MM.1S (cell line): Measurements from ENCODE around the gene TCP11.

Experiments
- DNase-seq: peaks from one replicate; pipeline ENCODE4 v3.0.0-alpha.2; 2015
- H2AFZ ChIP-seq: fragments of 300-600 bp; sonication (generic); 2 replicates; pipeline ENCODE4 v1.6.0; 2016; ENCODE audit warnings: antibody characterized with exemption, low read length
- H3F3A ChIP-seq: fragments of 300-600 bp; sonication (generic); 2 replicates; pipeline ENCODE4 v1.6.1; 2016; ENCODE audit warnings: mild to moderate bottlenecking, antibody characterized with exemption, low read length, moderate library complexity, mixed read lengths; ENCODE audit not compliant: insufficient read depth
- H3K27ac ChIP-seq: fragments of 300-600 bp; sonication (generic); 2 replicates; pipeline ENCODE4 v1.5.1; 2016; ENCODE audit warnings: mild to moderate bottlenecking, low read length
- H3K27me3 ChIP-seq: fragments of 300-600 bp; sonication (generic); replicated peaks from 2 replicates; pipeline ENCODE4 v1.6.0; 2016; ENCODE audit warnings: low read length; ENCODE audit not compliant: insufficient read depth
- H3K36me3 ChIP-seq: fragments of 300-600 bp; sonication (generic); replicated peaks from 2 replicates; pipeline ENCODE4 v1.6.1; 2016; ENCODE audit warnings: mild to moderate bottlenecking, low read length, mixed read lengths; ENCODE audit not compliant: insufficient read depth
- H3K4me1 ChIP-seq: fragments of 300-600 bp; sonication (generic); 2 replicates; pipeline ENCODE4 v1.6.1; 2016; ENCODE audit warnings: low read length, mixed read lengths
- H3K4me2 ChIP-seq: fragments of 300-600 bp; sonication (generic); 2 replicates; pipeline ENCODE4 v1.6.0; 2016; ENCODE audit warnings: low read depth, low read length
- H3K4me3 ChIP-seq: fragments of 300-600 bp; sonication (generic); 2 replicates; pipeline ENCODE4 v1.5.1; 2016; ENCODE audit warnings: low read length, mixed read lengths
- H3K79me2 ChIP-seq: fragments of 300-600 bp; sonication (generic); 2 replicates; pipeline ENCODE4 v1.6.1; 2016; ENCODE audit warnings: mixed run types, low read length, mixed read lengths
- H3K9ac ChIP-seq: fragments of 300-600 bp; sonication (generic); 2 replicates; pipeline ENCODE4 v1.6.1; 2016; ENCODE audit warnings: low read length, mixed read lengths
- H3K9me2 ChIP-seq: fragments of 300-600 bp; sonication (generic); replicated peaks from 2 replicates; pipeline ENCODE4 v1.6.1; 2016; ENCODE audit warnings: mild to moderate bottlenecking, low read length, mixed read lengths; ENCODE audit not compliant: insufficient read depth
- H3K9me3 ChIP-seq: fragments of 300-600 bp; sonication (generic); replicated peaks from 2 replicates; pipeline ENCODE4 v1.6.1; 2016; ENCODE audit warnings: mild to moderate bottlenecking, low read length, mixed read lengths; ENCODE audit not compliant: insufficient read depth
- H4K20me1 ChIP-seq: fragments of 300-600 bp; sonication (generic); 2 replicates; pipeline ENCODE4 v1.6.1; 2016; ENCODE audit warnings: mild to moderate bottlenecking, low read length, moderate library complexity, mixed read lengths; ENCODE audit not compliant: insufficient read depth
- CTCF ChIP-seq: fragments of 300-600 bp; sonication (generic); IDR thresholded peaks from 2 replicates; pipeline ENCODE4 v1.5.1; 2016; ENCODE audit warnings: antibody characterized with exemption, low read length, mixed read lengths
- EZH2 ChIP-seq: fragments of 300-600 bp; sonication (generic); optimal IDR thresholded peaks from 2 replicates; pipeline ENCODE3; 2017; ENCODE audit warnings: low read depth, mild to moderate bottlenecking, antibody characterized with exemption, low read length, mixed read lengths
- EZH2phosphoT487 ChIP-seq: fragments of 300-600 bp; sonication (generic); IDR thresholded peaks from 2 replicates; pipeline ENCODE4 v1.6.1; 2018; ENCODE audit warnings: antibody characterized with exemption, low read length

Gene TCP11

GRCh38 chr6:35087361-35088280 is 53.5 kb downstream of the TCP11 start:
- Histone ChIP-seq H3K4me1 (no peaks in the 10 kb centered on the region), H3K9me2 (no peaks in the 10 kb centered on the region), H3K36me3 (no peaks in the 10 kb centered on the region), H2AFZ (no peak overlapping the region), H3K27me3 (no peaks in the 10 kb centered on the region), H3K4me2 (no peak overlapping the region), H4K20me1 (no peaks in the 10 kb centered on the region), H3K9ac (no peak overlapping the region), H3K9me3 (no peaks in the 10 kb centered on the region), H3K4me3 (no peak overlapping the region), H3K79me2 (no peaks in the 10 kb centered on the region), H3K27ac (no peak overlapping the region), H3F3A (no peaks in the 10 kb centered on the region)
- no peak for DNase-seq
- TF ChIP-seq EZH2phosphoT487 (no peak), CTCF (no peak), EZH2 (no peak)

- no peaks in the 10 kb centered on the region for H4K20me1 ChIP-seq
- no peak overlapping the region for H3K4me2 ChIP-seq
- no peak overlapping the region for H3K9ac ChIP-seq
- no peaks in the 10 kb centered on the region for H3K36me3 ChIP-seq
- TF ChIP-seq EZH2phosphoT487 (no peak), CTCF (no peak), EZH2 (no peak)
- H3K27ac ChIP-seq: no peak overlapping the region
- no peaks in the 10 kb centered on the region for H3F3A ChIP-seq
- no peak overlapping the region for H2AFZ ChIP-seq
- no peak for DNase-seq
- H3K9me3 ChIP-seq: no peaks in the 10 kb centered on the region
- H3K27me3 ChIP-seq: no peaks in the 10 kb centered on the region
- H3K9me2 ChIP-seq: no peaks in the 10 kb centered on the region
- no peaks in the 10 kb centered on the region for H3K4me1 ChIP-seq
- no peak overlapping the region for H3K4me3 ChIP-seq
- H3K79me2 ChIP-seq: no peaks in the 10 kb centered on the region
Measured at GRCh38 chr6:35086636-35087360, 54.3 kb downstream of the TCP11 start.

DNA sequence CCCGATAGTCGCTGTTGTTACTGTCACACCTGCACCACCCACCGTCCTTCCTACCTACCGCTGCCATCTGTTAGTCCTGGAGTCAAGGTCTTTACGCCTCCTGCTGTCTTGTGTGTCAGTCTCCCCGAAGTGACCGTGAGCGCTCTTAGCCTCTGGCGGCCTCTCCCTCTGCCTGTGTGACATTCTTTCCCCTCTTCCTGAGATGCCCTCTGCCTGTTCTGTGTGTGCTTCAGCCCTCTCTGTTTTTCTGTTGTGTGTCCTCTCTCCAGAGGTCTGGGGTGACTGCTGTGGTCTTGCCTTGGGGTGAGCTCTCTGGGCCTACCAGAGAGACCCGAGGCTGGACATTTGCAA is 54.9 kb downstream of the TCP11 start:
- Histone ChIP-seq H3K27me3 (no peaks in the 10 kb centered on the region), H3K4me1 (no peaks in the 10 kb centered on the region), H3K36me3 (no peaks in the 10 kb centered on the region), H3K27ac (no peak overlapping the region), H3K9ac (no peak overlapping the region), H3K9me2 (no peaks in the 10 kb centered on the region), H3K4me3 (no peak overlapping the region), H3F3A (no peaks in the 10 kb centered on the region), H3K79me2 (no peaks in the 10 kb centered on the region), H4K20me1 (no peaks in the 10 kb centered on the region), H2AFZ (no peak overlapping the region), H3K9me3 (no peaks in the 10 kb centered on the region), H3K4me2 (no peak overlapping the region)
- TF ChIP-seq EZH2 (no peak), EZH2phosphoT487 (no peak), CTCF (no peak)
- DNase-seq: no peak
